GM18505 (cell line): Measurements from ENCODE around the gene VARS2.

Experiments used
- ATAC-seq: cut with Tn5 transposase; IDR thresholded peaks from one replicate; pipeline ENCODE4 v1.9.1; 2021; ENCODE audit not compliant: unreplicated experiment
- POLR2A ChIP-seq: IDR thresholded peaks from 4 replicates; pipeline ENCODE4 v1.6.1; 2011; ENCODE audit warnings: borderline replicate concordance; ENCODE audit not compliant: insufficient read depth, insufficient read length; ENCODE audit errors: extremely low read depth

VARS2 gene

GRCh38 chr6:30880698-30881252 lies 33.3 kb upstream of the VARS2 start:
- ATAC-seq, result no peak
- no peak for TF ChIP-seq POLR2A

DNA sequence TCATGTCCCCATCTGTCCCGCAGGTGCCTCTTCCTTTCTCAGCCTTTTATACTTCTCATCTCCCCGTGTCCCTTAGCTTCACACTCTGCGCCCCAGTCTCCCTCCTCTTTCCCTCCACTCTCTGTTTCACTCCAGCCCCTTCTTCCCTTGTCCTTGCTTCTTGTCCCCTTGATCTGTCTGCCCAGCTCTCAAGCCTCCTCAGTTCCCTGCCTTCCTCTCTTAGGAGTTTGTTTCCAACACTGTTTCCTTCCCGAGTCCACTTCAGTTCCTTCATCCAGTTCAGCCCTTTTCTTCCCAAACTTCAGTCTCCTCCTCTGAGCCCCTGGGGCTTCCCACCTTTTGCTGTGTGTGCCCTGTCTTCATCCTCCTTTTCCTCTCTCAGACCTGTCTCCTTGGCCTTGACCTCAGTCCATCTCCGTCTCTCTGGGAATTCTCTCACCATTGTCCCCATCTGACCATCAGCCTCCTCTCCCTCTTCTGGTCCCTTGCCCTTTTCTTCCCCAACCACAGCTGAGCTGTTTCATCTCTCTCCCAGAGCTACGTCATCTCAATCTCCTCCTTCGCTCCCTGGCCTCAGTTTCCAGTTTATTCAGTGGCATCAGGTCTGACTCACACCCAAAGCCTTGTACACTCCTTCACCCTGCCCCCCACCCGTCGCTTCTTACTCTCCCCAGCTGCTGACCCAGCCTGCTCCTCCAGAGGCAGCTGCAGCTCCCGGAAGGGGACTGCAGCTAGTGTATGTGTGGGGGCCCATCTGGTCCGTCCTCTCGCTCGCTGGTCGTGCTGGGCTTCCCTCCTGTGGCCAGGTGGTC lies 32.4 kb upstream of the VARS2 start:
- ATAC-seq, result no peak
- TF ChIP-seq POLR2A, result no peak

- ATAC-seq, result no peak
These were observed 31.8 kb upstream of the VARS2 start for GRCh38 chr6:30882204-30882758.

DNA sequence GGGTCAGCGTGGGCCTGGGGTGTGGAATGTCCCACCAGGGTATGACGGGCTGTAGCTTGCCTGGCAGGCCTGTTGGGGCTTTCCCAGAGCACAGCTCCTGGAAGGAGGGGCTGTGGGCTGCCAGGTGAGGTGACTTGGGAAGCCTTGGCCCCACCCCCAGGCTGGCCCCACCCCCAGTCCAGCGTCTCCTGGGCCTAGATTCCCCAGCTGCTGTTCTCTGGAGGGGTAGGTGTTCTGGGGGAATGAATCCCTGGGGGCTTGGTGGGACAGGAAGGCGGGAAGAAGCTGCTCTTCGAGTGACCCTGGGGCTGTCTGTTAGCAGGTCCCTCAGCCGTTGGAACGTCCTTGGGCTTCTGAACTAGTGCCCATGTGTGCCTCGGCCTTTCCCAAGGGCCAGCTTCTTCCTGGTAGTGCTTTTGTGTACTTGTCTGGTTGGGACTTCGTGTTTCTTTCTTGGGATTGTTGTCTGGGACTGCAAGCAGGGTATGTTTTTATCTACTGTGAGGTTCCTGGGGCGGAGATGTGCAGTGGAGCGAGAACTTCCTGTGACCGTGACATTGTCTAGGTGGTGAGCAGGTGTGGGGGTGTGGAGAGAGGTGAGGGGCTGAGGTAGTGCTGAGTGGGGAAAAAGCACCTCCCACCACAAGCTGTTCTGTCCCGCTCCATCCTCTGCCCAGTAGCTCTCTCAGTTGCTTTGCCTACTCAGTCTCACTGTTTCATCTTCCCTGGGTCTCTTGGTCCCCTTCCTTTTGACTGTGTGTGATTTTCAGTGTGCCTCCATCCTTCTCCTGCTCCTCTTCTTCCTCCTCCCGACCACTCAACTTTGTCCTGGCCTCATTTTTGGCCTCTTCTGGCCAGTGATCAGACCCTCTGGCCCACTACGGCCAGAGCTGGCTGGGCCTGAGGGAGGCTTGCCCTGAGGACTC lies 31.0 kb upstream of the VARS2 start:
- ATAC-seq, result no peak

More at GRCh38 chr6:30882204-30882758, 31.8 kb upstream of the VARS2 start:
- no peak for TF ChIP-seq POLR2A

DNA sequence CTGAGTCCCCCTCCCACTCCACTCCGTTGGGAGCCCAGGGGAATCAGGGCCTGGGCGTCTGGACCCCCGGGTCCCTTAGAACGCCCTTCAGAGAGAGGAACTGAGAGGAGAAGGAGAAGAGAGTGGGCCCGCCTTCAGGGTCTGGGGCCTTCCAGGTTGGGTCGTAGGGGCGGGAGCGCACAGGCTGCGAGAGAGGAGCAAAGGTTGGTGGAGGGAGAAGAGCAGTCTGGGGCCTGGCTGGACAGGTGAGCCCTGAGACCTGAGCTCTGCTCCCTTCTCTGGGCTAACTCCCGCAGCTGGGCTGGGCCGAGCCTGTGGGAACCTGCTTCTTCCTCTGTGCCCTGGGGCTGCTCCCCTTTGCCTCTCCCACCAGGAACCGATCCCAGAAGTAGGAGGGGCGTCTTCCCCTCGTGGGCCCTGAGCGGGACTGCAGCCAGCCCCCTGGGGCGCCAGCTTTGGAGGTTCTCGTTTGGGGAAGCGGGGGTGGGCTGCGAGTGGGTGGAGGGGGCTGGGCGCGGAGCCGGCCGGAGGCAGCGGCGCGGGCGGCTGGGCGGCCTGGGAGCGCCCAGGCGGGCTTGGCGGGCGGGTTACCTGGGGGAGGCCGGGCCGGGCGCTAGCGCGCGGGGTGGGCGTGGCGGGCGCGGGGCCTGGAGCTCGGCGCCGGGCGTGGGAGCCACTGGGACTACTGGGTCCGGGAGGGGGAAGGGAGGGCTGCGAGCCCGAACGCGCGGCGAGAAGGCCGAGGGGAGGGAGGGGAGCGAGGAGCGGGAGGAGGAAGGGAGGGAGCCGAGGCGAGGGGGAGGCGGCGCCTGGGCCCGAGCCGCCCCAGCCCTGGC lies 30.1 kb upstream of the VARS2 start, which contains the start of gene DDR1:
Gene DDR1, plus strand, starts transcription at position 835 of the 836 bp plus-strand sequence. CDS start 4,211 bp downstream, outside the sequence.
- TF ChIP-seq POLR2A, result no peak

More for the DNA sequence above, 31.0 kb upstream of the VARS2 start:
- peak; percentile 21 for TF ChIP-seq POLR2A

DNA sequence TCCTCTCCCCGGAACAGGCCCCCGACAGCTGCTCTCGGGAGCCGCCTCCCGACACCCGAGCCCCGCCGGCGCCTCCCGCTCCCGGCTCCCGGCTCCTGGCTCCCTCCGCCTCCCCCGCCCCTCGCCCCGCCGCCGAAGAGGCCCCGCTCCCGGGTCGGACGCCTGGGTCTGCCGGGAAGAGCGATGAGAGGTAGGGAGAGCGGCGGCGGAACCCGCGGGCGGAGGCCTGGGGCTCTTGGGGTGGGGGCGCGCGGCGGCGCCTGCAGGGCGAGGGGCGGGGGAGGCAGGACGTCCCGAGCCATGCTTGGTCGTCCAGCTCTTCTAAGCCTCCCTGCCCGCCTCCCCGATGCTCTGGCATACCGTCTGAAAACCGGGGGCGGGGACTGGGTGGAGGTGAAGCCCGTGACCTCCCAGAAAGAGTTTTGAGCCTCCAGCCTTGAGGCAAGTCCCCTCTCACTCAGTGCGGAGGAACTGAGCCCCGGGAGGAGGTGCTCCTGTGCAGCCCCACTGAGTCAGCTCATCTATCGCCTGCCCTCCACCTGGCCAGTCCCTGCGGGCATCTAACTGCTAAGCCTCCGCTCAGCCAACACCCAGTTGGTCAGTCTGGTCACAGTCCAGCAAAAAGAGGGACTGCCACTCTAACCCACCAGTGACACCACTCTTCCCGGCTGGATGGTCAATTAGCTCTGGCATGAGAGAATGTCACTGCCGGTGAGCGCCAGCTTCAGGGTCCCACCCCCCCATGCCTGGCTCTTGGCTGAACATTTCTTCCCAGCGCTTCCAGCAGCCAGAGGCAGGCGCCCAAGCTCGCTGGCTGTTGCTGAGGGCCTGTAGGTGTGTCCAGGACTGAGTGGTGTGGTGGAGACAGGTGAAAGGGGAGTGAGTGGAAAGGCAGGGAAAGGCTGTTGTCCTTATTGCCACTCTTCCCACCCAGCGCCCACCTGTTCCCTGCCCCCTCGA lies 29.2 kb upstream of the VARS2 start:
- ATAC-seq, result no peak
- TF ChIP-seq POLR2A, result no peak

More for the DNA sequence above, 30.1 kb upstream of the VARS2 start, which contains the start of gene DDR1:
- ATAC-seq, result no peak

DNA sequence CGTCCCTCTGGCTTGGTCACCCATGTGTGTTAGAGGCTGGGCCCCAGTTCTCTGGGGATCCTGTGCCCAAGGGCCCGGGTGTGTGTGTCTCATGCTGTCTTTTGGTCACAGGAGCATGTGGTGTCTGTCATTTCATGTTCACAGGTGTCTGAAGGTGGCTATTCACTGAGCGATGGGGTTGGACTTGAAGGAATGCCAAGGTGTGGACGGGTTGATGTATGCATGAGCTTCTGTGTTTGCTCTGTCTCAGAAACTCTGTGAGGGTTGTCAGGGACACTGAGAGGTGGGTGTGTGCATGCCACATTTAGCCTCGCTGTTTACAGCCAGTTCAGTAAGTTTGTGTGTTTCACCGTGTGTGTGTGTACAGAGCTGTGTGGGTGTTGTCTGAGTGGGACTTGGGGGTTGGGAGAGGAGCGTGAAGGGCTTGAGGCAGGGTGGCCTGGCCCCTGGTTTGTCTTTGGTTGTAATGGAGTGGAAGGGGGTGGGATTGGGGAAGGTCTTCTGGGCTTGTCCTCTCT lies 28.5 kb upstream of the VARS2 start:
- no peak for ATAC-seq
- no peak for TF ChIP-seq POLR2A

DNA sequence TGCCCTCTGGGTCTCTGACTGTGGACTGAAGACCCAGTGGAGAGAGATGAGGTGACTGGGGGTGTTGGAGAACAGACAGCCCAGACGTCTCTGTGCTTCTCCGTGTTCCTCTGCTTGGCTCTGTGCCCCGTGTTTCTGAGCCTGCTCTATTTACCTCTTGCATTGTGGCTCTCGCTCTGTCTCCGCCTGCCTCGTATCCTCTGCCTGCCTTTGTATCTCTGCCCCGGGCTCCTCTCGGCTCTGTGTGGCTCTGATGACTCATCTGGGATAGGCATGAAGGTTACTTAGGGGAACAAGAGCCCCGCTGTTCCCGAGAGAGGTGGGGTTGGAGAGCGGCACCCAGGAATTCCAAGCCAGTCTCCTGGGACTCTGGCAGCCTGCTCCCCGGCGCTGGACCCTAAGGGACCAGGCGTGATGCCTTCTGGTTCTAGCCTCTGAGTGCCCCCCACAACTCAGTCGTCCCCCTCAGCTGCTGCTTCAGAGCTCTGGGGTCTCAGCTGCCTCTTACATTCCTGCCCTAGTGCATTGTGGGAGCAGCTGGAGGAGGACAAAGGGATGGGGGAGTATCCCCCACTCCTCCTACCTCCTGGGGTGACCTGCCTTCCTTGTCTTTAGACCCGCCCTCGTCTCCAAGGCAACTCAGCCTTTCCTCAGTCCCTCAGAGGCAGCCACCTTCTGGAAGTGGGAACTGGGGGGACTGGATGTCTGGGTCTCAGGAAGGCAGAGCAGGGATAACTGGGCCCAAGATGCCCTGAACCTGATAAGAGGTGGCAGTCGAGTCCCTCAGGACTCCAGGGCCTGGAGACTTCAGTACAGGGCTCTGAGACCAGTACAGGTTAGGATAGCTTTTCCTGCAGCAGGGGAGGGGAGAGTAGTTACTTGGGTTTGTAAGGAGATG lies 27.8 kb upstream of the VARS2 start:
- no peak for ATAC-seq
- TF ChIP-seq POLR2A, result no peak

DNA sequence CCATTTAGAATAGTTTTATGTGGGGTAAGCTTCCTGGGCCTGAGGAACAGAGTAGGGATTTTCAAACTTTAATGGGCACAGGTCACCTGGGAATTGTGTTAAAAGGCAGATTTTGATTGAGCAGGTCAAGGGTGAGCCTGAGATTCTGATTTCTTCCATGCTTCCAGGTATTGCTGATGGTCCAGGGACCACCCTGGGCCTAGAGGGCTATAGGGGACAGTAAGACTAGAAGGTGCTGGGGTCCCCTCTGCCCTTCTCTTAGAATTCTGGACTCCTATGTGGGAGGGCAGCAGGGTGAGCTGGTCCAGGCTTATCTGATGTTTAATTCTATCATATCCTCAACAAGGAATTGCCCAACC lies 27.2 kb upstream of the VARS2 start:
- ATAC-seq, result no peak

More for the DNA sequence above, 27.2 kb upstream of the VARS2 start:
- TF ChIP-seq POLR2A, result no peak
